Raji (cell line): Measurements from ENCODE around the gene HRNR.

Experiments used
- POLR2A ChIP-seq: IDR thresholded peaks from 2 replicates; pipeline ENCODE4 v1.6.1; 2011; ENCODE audit warnings: low read depth, low read length, control low read depth; ENCODE audit not compliant: insufficient read depth

Gene HRNR

DNA sequence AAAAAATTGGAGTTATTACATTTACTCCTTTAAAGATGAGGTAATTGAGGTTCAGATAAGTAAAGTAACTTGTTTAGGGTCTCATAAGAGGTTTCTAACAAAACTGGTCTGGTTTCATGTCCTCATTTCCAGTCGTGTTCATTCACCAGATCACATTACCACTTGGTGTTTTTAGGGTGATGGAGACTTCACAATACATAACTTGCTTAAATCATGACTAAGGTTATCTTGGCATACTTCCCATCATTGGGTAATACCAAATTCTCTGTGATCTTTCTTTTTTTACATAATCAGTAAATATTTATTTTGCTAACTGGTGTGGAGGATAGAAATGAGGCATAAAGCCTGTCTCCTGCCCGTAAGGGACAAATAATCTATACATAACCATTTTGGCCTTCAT is 33.4 kb downstream of the HRNR start:
- no peak for TF ChIP-seq POLR2A

DNA sequence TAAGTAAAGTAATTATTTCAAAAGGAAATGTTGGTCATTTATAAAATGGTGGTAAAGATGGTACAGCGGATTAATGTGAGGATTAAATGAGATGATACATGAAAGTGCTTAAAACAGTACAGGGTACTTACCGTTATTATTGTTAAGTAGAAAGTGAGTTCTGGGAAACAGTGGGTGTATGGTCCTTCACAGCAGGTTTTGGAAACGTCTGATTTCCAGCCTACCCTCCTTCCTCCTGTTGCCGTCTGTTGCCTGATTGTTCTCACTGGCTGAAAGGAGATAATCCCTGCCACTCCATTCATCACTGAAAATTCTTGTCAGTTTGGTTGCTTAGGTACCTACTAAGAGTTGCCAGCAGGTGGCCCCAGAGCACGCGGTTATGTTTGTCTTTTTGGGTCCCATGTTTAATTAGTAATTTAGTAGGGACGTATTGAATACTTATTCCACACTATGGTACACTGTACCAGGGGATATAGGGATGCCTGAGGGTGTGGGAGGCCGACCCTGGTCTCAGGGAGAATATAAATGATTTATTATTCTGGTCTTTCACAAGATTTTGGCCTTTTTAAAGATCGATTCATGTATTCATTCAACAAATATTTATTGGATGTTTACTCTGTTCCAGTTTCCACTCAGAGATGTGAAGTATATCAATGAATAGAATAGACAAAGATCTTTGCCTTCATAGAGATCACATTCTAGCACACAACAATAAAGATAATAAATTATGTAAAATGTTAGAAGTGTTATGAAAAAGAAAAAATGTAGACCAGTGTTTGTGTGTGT is 34.1 kb downstream of the HRNR start:
- no peak for TF ChIP-seq POLR2A

DNA sequence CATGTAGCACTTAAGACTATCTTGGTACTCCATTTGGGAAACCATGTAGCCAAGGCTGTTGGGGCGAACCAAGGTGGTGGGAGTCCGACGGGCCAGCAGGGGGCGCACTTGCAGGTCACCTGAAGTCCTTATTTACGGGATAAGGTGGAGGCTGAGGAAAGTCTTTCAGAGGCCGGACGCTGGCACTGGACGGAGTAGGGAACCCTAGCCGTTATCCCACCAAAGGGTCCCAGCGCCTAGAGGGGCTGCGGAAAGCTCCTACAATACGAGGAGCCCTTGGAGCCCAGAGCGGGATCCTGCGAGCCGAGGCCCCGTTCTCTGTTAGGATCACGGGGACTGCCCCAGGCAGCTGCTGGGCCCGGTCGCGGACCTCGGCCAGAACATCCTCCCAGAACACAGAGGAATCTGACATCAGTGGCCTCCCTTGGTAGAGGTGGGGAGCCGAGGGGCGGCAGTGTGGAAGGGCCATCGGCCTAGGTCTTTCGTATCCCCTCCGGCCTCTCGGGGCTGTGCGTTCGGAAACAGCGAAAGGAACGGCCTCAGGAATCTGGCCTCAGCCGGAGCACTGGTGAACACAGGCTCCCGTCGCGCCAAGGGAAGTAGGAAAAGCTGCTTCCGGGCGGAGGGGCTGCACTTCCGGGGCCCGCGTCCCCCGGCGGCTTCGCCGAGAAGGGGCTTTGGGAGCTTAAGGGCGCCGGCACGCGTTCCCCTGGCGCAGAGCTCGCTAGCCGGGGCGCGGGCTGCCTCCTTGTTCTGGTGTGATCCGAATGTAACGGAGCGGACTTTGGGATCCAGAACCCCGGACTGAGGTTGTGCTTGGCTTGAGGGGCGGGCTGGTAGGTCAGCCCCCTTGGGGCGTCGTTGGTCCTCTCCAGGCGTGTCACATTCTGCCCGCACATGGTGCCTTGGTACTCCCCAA is 35.1 kb downstream of the HRNR start:
- no peak for TF ChIP-seq POLR2A

DNA sequence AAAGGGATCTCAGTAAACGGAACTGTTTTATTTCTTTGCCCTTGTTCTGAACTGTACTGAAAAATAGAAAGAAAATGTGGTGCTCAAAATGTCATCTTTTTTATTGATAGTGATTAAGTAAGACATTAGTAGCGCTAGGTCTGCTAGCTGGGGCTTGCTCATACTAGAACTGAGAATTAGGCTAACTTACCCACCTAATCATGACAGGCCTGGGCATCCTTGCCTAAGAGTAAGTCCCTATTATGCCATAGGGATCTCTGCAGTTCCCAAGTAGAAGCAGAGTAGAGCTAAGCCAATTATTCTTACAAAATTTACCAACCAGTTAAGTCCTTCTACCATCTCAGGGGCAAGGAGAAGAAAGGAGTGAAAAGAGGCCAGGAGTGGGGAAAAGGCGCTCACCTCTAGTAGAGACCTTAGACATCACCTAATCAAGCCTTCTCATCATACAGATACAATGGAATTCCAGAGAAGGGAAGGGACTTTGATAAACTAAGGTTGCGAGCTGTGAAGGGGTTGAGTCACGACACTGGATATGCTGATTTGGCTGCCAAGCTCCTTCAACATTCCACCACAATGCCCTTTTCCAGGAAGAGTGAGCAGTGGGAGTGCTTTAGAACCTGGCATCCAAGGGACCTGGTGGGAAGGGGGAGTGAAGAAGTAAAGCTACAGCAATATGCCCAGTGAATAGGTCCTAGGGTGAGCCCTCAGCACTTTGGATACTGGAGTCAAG is 37.3 kb downstream of the HRNR start:
- no peak for TF ChIP-seq POLR2A

DNA sequence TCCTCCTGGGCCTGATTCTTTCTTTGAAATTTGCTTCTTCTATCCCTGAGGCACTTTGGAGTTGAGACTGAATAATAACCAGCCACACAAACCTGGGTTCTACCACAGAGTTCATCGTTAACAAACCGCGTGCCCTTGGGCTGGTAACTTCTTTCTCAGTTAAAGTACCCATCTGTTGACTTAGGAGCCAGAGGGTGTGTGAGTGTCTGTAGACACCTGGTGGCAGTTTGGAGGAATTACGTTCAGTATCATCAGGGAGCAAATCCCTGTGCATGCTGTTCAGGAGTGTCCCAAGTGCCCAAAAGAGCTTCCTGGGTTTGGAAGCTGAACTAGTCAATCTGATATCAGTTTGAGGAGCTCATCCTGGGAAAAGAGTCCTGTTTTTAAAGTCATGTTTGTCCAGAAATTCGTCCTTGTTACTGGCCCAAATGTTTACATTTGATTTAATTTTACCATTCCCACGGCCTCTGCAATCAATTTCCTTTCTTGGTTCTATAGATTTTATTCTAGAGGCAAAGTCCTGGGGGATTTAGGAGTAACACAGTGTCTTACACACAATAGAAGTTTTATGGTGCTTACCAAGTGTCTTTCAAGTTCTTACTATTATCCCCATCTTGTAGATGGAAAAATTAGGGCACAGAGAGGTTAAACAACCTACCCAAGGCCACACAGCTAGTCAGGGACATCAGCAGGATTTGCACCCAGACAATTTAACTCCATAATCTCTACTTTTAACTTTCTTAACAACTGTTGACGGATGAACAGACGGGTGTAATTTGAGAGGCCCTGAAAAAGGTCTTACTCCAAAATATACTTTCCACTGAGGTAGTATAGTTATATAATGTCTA is 38.2 kb downstream of the HRNR start:
- TF ChIP-seq POLR2A: no peak

DNA sequence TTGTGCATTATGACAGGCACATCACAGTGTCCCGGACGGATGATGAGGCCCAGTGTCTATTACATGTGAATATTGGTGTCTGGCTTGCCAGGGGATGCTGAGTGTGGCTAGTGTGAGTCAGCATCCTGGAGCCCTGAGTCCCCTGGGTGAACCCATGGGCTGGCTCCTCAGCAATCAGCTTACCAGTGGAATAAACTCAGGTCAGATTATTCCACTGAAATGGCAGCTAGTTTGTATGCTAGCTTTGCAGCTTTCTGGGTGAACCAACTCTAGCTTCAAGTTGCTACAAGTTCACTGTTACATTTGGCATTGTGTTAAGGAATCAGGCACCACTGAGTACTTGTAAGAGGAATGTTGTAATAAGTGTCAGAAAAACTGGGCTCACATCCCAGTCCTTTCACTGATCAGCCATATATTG is 41.0 kb downstream of the HRNR start:
- no peak for TF ChIP-seq POLR2A

DNA sequence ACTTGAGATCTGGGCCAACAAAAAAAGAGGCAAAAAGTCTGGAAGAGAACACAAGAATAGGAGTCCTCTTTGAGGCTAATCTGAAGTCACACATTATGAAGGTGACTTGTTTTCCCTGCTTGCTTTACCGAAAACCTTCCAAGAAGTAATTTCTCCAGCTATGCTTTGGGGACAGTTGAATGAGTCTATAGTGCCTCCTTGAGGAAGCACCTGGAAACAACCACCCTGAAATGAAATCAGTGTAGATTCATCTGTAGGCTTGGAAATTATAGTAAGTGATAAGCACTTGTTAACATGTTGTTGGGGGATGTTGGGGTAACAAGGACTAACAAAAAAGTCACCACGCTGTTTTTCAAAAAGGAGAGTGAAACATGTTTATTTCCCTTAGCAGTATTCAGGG is 41.6 kb downstream of the HRNR start:
- TF ChIP-seq POLR2A: no peak

DNA sequence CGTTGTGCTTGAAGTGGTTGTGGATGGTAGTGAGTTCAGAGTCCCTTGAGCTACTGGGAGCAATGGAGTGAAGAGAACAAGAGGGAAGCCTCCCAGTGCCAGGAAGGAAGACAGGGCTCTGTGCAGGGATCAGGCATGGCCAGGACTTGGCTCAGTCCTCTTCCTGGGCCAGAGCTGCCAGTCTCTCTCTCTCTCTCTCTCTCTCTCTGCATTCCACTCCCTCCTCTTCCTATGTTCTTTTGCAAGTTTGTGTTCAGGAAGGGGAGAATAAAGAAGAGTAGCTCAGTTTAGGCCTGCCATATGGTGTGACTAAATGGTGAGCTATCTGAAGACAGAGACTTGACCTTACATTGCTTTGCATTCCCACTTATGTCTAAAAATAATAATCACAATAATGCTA is 44.4 kb downstream of the HRNR start:
- TF ChIP-seq POLR2A: no peak

DNA sequence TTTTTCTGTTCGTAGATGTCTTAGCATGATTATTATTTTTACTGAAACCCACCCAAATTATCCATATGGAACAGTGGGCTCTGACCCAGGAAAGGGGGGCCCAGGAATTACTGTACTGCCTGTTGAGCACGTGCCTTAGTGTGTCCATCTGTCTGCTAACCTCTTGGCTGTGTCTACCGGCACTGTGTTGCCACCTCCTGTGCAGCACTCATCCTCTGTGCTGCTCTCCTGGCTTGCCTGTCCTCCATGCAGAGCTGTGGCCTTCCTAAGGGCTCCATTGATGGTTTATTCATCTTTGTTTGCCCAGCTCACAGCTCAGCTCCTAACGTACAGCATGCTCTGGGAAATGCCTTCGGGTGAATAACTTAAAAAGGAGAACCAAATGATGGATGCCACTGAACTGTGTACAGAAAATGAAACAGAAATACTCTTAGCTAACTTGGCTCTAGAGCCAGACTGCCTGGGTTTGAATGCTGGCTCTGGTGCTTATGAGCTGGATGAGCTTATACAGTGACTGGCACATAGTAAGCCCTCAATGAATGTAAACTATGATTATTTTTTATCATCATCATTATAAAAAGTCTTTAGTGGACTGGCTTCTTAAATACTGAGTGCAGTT is 53.6 kb downstream of the HRNR start:
- no peak for TF ChIP-seq POLR2A

DNA sequence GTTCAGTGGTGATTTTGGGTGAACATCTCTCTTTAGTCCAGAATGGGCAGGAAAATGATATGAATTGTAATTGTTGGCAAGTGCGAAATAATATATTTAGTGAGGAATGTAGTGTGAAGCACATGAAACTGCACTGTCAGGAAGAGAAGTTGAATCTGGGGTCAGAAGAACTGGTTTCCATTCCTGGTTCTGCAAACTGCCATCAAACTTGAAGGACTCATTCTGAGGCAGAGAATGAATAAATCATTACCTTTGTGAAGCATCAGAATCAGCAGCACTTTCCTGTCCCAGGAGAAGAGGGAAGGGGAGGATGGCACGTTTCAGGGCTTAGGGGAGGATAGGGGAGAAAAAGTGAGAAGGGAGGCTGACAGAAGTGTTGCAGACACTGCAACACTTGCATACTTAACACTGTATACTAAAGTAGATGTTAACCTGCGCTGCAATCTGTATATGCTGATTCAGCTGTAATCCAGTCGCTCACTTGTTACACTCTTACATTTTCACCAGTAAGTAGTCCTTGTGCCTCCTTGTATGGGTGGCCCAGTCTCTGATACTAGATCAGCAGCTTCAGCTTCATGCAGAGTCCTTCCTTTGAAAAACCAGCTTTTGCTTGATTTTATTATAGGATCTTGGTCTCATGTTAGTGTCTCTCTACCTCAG is 54.5 kb downstream of the HRNR start:
- TF ChIP-seq POLR2A: no peak

DNA sequence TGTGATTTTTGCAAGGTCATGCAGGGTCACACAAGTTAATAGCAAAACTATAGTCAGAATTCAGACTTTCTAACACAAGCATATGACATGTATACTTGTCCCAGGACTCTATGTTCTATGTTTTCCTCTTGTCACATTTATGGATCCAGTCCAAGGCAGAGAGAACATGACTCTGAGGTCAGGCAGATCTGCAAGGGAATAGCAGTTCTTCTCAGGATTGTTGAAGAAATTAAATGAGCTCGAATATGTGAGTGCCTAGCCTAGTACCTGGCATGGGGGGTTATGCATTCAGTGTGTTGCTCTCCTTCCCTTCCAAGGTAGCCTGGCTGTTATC is 55.5 kb downstream of the HRNR start:
- no peak for TF ChIP-seq POLR2A

DNA sequence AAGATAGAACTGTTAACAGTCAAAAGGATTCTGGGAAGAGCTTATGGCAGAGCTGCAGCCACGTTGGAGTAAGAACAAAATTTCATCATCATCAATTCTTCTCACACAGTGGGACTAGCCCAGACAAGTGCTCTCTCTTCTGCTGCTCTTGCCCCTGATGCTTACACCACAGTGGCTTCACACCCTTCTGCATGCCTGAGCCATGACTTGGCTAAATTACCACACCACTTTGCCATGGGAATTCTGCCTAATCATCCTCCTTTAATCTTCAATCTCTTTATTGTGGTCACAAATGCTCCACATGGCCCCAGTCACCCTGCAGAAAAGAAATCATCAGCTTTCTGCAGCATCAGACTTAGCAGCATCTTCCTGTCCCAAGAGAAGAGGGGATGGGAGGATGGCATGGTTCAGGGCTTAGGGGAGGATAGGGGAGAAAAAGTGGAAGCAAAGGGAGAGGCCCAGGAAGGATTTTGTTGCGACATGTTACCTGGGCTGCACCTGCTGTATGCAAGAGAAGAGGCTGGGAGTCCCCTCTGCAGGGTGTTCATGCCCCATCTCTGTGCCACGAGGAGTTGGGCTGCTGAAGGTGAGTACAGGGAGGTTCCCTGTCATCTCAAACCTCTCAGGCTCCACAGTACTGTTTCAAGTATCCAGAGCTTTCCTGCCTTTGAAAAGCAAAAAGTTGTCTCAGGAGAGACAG is 56.0 kb downstream of the HRNR start:
- TF ChIP-seq POLR2A: no peak

DNA sequence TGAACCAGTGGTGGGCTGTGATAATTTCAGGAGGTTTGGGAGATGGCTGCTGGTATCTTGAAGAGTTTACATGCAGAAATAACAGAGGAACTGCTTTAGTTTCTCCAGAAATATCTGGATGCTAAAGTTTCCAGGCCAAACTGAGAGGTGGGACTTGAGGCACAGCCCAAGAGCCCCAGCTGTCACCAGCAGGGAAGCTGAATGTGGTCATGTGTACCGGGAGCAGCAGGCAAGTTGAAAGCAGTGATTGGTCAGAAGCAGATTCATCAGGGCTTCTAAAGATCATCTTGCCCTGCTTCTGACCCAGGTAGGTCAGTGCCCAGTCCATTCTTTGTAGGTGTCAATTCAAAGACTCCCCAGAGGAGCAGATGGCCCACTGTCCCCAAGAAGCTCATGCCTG is 57.0 kb downstream of the HRNR start:
- TF ChIP-seq POLR2A: no peak
